ENCODE measurements around the gene SSNA1.

Gene SSNA1, protein sequence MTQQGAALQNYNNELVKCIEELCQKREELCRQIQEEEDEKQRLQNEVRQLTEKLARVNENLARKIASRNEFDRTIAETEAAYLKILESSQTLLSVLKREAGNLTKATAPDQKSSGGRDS

GRCh38 chr9:137188490-137189296 is at the start of gene SSNA1, which contains the start of gene ANAPC2:
Gene SSNA1, plus strand, starts transcription at chr9:137188676. Its CDS starts 51 bp downstream, at chr9:137188727.
Gene ANAPC2, minus strand, starts transcription at chr9:137188560. Its CDS starts 28 bp downstream, at chr9:137188532.
- DNase-seq = peak; percentile 56 to 90

DNA sequence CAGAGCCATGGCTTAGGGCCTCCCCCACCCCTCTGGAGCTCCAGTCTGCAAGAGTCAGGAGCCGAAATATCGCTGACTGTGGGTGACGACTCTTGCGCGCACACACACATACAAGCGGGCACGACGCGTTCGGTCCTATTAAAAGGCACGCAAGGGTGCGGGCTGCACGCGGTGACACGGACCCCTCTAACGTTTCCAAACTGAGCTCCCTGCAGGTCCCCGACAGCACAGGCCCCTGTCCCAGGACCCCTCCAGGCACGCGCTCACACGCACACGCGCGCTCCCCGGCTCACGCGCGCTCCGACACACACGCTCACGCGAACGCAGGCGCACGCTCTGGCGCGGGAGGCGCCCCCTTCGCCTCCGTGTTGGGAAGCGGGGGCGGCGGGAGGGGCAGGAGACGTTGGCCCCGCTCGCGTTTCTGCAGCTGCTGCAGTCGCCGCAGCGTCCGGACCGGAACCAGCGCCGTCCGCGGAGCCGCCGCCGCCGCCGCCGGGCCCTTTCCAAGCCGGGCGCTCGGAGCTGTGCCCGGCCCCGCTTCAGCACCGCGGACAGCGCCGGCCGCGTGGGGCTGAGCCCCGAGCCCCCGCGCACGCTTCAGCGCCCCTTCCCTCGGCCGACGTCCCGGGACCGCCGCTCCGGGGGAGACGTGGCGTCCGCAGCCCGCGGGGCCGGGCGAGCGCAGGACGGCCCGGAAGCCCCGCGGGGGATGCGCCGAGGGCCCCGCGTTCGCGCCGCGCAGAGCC is 49.6 kb upstream of the SSNA1 start, which contains the start of gene GRIN1:
TSS of gene GRIN1 (plus strand) at position 433 of the 746 bp plus-strand sequence. CDS start 333 bp downstream, outside the sequence.
- DNase-seq = no peak

DNA sequence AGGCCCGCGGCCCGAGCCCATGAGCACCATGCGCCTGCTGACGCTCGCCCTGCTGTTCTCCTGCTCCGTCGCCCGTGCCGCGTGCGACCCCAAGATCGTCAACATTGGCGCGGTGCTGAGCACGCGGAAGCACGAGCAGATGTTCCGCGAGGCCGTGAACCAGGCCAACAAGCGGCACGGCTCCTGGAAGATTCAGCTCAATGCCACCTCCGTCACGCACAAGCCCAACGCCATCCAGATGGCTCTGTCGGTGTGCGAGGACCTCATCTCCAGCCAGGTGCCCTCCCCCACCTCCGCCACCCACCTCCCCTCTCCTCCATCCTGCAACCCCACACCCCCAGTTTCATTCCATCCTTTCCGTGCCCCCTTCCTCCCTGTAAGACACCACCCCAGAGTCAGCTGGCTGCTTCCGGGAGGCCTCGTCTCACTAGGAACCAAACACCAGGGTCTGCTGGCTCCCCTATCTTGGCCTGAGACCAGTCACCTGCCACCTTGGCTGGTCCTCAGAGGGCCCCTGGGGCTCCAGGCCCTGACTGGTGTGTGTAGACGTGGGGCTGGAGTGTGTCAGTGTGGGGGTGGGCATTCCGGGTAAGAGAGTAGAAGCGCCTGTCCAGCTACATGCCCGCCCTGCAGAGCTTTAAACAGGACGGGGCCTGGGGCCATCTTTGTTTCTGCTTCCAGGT is 48.9 kb upstream of the SSNA1 start:
- DNase-seq = no peak

DNA sequence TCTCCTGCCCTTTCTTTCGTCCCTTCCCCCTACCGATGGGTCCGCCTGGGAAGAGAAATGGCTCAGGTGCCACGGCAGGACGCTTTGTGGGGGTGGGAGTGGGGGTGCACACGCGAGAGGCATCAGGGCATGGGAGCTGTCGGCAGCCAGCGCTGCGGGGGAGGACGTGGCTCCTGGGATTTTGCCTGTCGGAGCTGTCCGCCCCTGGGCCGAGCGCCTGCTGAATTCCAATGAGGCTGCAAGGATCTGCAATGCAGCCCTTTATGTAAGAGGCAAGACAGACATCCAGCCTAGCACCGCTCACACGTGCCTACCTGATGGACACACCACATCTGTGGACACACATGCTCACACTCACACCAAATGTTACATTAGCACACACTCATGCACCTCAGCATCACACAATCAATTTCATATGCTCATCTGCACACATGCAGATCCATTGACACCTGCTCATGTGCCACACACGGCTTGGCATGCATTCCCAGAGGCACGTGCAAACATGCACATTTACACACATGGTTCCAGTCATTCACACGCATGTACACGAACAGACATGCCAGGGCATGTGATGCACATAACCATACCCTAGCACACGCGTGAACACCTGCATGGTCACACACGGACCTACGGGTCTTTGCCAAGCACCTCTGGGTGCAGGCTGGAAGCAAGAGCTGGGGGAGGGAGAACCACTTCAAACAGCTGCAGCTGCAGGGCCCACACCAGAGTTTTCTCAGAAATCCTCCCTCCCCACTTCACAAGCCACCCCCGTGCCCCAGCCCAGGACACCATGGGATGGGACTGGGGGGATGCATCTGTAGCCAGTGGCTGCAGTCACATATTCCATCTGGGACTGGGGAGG is 48.1 kb upstream of the SSNA1 start:
- no peak for DNase-seq

- DNase-seq = no peak
These were observed 47.2 kb upstream of the SSNA1 start for GRCh38 chr9:137141050-137141810.

- no peak for DNase-seq
These were observed 46.2 kb upstream of the SSNA1 start for GRCh38 chr9:137141976-137142936.

DNA sequence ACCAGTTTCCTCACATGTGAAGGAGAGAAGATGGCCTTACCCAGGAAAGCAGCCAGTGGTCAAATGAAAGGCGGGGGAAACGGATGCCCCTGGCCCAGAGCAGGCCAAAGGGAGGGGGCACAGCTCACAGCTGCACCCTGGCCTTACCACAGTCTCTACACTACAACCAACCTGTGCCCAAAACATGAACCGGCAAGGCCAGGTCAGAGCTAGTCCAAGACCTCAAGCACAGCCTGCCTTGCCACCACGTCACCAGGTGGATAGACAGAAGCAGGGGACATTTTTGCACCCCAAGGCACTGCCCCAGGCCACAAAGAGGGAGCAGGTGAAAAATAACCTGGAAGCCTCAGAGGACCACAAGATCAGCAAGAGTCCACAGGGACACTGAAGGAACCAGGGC is 45.0 kb upstream of the SSNA1 start:
- no peak for DNase-seq

DNA sequence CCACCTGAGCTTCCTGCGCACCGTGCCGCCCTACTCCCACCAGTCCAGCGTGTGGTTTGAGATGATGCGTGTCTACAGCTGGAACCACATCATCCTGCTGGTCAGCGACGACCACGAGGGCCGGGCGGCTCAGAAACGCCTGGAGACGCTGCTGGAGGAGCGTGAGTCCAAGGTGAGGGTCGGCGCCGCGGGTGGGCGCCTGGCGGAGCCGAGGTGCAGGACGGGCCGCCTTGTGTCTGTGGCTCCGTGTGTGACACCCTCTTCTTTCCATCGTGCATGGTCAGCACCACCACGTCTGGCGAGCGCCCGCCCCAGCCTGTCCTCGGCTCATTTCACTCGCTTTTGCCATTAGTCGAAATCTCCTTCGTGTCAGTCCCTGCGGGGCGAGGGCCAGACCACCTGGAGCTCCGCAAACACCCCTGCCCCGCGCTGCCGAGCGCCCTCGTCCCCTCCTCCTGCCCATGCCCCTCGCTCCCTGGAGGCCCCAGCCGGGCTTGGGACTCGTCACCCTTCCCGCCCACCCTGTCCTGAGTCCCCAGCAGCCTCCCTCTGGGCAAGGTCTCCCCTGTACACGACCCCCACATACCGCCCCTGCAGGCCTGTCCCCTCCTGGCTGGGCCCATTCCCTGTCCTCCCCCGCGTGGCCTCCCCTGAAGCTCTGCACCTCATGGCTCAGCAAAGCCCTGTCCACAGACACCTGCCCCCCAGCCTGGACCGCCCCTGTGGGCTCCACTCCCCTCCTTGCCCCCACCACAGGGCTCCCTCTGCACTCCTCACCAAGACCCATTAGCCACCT is 42.5 kb upstream of the SSNA1 start:
- DNase-seq = no peak

GRCh38 chr9:137146527-137146918 is 42.0 kb upstream of the SSNA1 start:
- no peak for DNase-seq

DNA sequence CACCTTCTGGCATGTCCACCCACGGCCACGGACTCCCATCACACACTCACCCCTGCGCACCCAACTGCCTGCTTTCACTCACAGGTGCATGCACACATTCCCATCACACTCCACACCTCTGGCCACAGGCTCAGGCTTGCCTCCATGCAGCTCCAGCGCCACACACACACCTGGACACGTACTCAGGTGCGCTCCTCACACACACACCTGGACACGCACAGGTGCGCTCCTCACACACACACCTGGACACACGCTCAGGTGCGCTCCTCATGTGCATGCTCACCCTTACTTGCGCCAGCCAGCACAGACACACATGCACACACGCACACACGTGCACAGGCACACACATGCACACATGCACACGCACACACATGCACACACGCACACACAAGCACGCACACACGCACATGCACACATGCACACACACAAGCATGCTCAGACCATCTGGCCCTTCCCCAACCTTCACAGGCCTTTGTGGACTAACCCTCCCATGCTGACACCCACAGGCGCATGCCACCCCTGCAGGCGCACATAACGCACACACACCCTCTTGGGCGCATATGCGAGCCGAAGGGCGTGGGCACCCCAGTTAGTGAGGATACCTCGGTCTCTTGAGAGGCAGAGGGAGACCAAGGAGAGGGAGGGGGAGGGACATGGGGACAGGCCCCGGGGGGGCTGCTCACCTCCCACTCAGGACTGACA is 41.2 kb upstream of the SSNA1 start:
- no peak for DNase-seq

DNA sequence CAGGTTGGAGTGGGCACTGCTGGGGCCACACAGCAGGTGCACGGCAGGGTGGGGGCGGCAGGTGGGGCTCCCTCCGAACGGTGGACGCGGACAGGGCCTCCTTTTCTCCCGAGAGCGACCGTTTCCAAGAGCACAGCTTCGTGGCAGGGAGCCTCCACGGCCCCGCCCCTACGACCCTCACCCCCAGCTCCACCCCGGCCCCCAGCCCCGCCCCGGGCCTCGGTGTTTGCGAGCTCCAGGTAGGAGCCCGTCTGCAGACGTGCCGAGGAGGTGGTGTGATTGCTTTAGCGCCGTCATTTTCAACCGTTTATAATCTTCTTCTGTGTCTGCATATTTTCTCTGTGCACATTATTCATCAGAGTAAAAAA is 40.7 kb upstream of the SSNA1 start:
- no peak for DNase-seq

DNA sequence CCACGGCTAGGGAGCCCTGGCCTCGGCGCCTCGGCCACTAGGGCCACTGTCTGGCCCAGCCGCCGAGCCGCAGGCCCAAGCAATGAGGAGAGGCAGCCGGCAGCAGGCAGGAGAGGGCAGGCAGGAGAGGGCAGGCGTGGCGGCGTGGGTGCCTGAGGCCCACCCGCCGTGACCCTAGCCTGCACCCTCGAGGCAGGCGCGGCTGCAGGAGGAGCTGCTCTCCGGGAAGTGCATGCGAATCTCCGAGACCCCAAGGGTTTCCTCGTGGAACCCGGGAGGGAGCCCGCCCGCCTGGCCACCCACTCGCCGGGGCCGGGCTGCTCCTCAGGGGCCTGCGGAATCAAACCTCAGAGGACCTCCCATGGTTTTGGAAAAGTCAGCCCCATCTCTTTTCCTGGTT is 40.2 kb upstream of the SSNA1 start:
- no peak for DNase-seq

GRCh38 chr9:137148661-137149060 is 39.8 kb upstream of the SSNA1 start:
- DNase-seq = no peak

GRCh38 chr9:137149363-137149762 is 39.1 kb upstream of the SSNA1 start:
- no peak for DNase-seq

- peak in 1 of 2 experiments; percentile 79 for DNase-seq
These were observed 38.4 kb upstream of the SSNA1 start for GRCh38 chr9:137149942-137150616.

- DNase-seq = peak in 1 of 2 experiments; percentile 85
These were observed 37.6 kb upstream of the SSNA1 start for GRCh38 chr9:137150617-137151457.

DNA sequence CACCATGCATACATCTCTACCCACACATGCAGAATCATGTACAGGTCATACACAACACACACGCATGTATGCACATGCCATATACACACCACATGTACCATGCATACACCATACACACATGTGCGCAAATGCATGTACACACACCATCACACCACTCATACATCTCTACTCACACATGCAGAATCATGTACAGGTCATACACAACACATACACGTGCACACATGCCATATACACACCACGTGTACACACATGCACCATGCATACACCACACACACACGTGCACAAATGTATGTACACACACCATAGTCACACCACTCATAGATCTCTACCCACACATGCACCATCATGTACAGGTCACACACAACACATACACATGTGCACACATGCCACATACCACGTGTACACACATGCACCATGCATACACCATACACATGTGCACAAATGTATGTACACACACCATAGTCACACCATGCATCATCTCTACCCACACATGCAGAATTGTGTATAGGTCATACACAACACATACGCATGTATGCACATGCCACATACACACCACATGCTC is 35.6 kb upstream of the SSNA1 start:
- no peak for DNase-seq

All from NCI-H446 (cell line).